A549 (cell line): ENCODE results near the gene GPS1. TPM values are rescaled to one million over a fixed set of nuclear protein-coding genes. Genes with fewer than 3 reads are reported as not detected.

Experiments
- ATAC-seq, 2 experiments: fragments of 200-7000 bp in 1 of 2; fragments of >200 bp in 1 of 2; cut with Nextera tagmentation in 1 of 2; cut with Tn5 transposase in 1 of 2; 3 replicates each; pipeline versions ENCODE4 v1.8.0 to v1.9.1; 2018 to 2020; ENCODE audit warnings: mild to moderate bottlenecking in 1 of 2, moderate library complexity in 1 of 2
- CTCF ChIA-PET: fragments of 300-600 bp; sonication (Branson Sonifier 250); formaldehyde crosslinking; extraction: SDS; loops from one replicate; lab custom pipeline; 2021; ENCODE audit warnings: antibody characterized with exemption, inconsistent platforms; lab: Yijun Ruan, JAX
- POLR2A ChIA-PET: fragments of 350-600 bp; formaldehyde crosslinking; extraction: SDS; loops from one replicate; lab custom pipeline; 2021; ENCODE audit warnings: antibody characterized with exemption, inconsistent platforms; lab: Yijun Ruan, JAX
- DNase-seq, 2 experiments: peaks; one replicate each; pipeline versions ENCODE4 v3.0.0 to v3.0.0-alpha.2; 2011 to 2016; ENCODE audit warnings: low read depth in 1 of 2, low spot score in 1 of 2
- FAIRE-seq: peaks from 2 replicates; lab custom pipeline; 2011; peaks lifted over from hg19 to GRCh38; lab: Jason Lieb, UNC
- H3K27ac ChIP-seq, 2 experiments: fragments of >200 bp; sonication (Bioruptor Twin); formaldehyde crosslinking; 3 replicates each; pipeline ENCODE4 v1.5.1; 2016 to 2017
- H3K4me1 ChIP-seq: fragments of >200 bp; sonication (Bioruptor Twin); formaldehyde crosslinking; 3 replicates; pipeline ENCODE4 v1.6.1; 2016
- H3K4me2 ChIP-seq: fragments of >200 bp; sonication (Bioruptor Twin); formaldehyde crosslinking; 3 replicates; pipeline ENCODE4 v1.6.1; 2016
- H3K4me3 ChIP-seq: fragments of >200 bp; sonication (Bioruptor Twin); formaldehyde crosslinking; 3 replicates; pipeline ENCODE4 v1.5.1; 2016
- H3K9me3 ChIP-seq: fragments of >200 bp; sonication (Bioruptor Twin); formaldehyde crosslinking; 3 replicates; pipeline ENCODE4 v1.6.1; 2016
- CBX2 ChIP-seq: fragments of 200-600 bp; sonication (generic); IDR thresholded peaks from 2 replicates; pipeline ENCODE4 v1.6.1; 2016; ENCODE audit warnings: low read depth, mild to moderate bottlenecking, borderline replicate concordance
- CHD2 ChIP-seq: fragments of 150-350 bp; IDR thresholded peaks from 2 replicates; pipeline ENCODE4 v1.6.1; 2014; ENCODE audit warnings: low read length; ENCODE audit not compliant: partially characterized antibody
- E2F6 ChIP-seq: IDR thresholded peaks from 2 replicates; pipeline ENCODE4 v1.6.1; 2012; ENCODE audit warnings: low read depth, borderline replicate concordance
- EHF ChIP-seq: fragments of 250-450 bp; sonication (Bioruptor Pico); IDR thresholded peaks from 2 replicates; pipeline ENCODE4 v1.5.0; 2020; ENCODE audit warnings: mild to moderate bottlenecking
- FOSL2 ChIP-seq, 2 experiments: fragments of 450-650 bp in 1 of 2; fragments of >200 bp in 1 of 2; sonication (Bioruptor Twin) in 1 of 2; formaldehyde crosslinking; IDR thresholded peaks; 2 replicates each; pipeline versions ENCODE4 v1.5.0 to v1.6.1; 2016 to 2020; ENCODE audit warnings: mild to moderate bottlenecking in 1 of 2, moderate library complexity in 1 of 2
- FOXS1 ChIP-seq: fragments of 250-450 bp; sonication (Bioruptor Pico); IDR thresholded peaks from 2 replicates; pipeline ENCODE4 v1.5.0; 2020; ENCODE audit warnings: mild to moderate bottlenecking, moderate library complexity
- HDAC2 ChIP-seq: fragments of 200-600 bp; sonication (generic); IDR thresholded peaks from 2 replicates; pipeline ENCODE4 v1.6.1; 2016
- HOXB13 ChIP-seq: fragments of 250-450 bp; sonication (Bioruptor Pico); IDR thresholded peaks from 2 replicates; pipeline ENCODE4 v1.5.0; 2020; ENCODE audit warnings: low read depth, mild to moderate bottlenecking, moderate library complexity
- HOXB5 ChIP-seq: fragments of 250-450 bp; sonication (Bioruptor Pico); IDR thresholded peaks from 2 replicates; pipeline ENCODE4 v1.5.0; 2020; ENCODE audit warnings: mild to moderate bottlenecking, moderate library complexity
- MAZ ChIP-seq: fragments of 150-350 bp; IDR thresholded peaks from 2 replicates; pipeline ENCODE4 v1.6.1; 2014; ENCODE audit warnings: antibody characterized with exemption, low read depth, low read length, borderline replicate concordance
- PHF8 ChIP-seq: fragments of 200-600 bp; sonication (generic); IDR thresholded peaks from 2 replicates; pipeline ENCODE4 v1.6.1; 2016; ENCODE audit warnings: low read depth, mild to moderate bottlenecking, antibody characterized with exemption, moderate library complexity, borderline replicate concordance
- TFCP2L1 ChIP-seq: fragments of 250-450 bp; sonication (Bioruptor Pico); IDR thresholded peaks from 2 replicates; pipeline ENCODE4 v1.5.0; 2021; ENCODE audit warnings: mild to moderate bottlenecking
- ZC3H11A ChIP-seq: fragments of 450-650 bp; IDR thresholded peaks from 2 replicates; pipeline ENCODE4 v1.6.1; 2014; ENCODE audit warnings: antibody characterized with exemption, mild to moderate bottlenecking
- ZFP36 ChIP-seq: fragments of 450-650 bp; IDR thresholded peaks from 2 replicates; pipeline ENCODE4 v1.6.1; 2014; ENCODE audit warnings: borderline replicate concordance; ENCODE audit not compliant: partially characterized antibody
- ZNF302 ChIP-seq: fragments of 250-450 bp; sonication (Bioruptor Pico); IDR thresholded peaks from 2 replicates; pipeline ENCODE4 v1.9.0; 2021; ENCODE audit warnings: inconsistent platforms, mild to moderate bottlenecking, moderate library complexity
- ZSCAN20 ChIP-seq: fragments of 250-450 bp; sonication (Bioruptor Pico); IDR thresholded peaks from 2 replicates; pipeline ENCODE4 v1.8.0; 2022; ENCODE audit warnings: mild to moderate bottlenecking, moderate library complexity
- whole genome bisulfite sequencing: methylation state at CpG from one replicate; pipeline ENCODE4 v1.1.6; 2017; ENCODE audit errors: missing lambda C conversion rate; 5-methylcytosine and 5-hydroxymethylcytosine counted together
- polyA plus RNA-seq, 4 experiments: library from polyadenylated mRNA; depleted of rRNA in 3 of 4; stranded (reverse); fragments of >200 nt; fragmentation: RNase III in 1 of 4; extraction: RNeasy Plus Mini Kit Qiagen cat#74134 plus additional on column Dnase treatment in 1 of 4; gene quantifications; 2 replicates in 3 of 4; 3 replicates in 1 of 4; pipeline ENCODE4 v1.2.3, GENCODE V29; 2011 to 2017

The GPS1 gene
- polyA plus RNA-seq, 2 of the 4 experiments (the other 2 are of a cell fraction): 89.4 to 126 TPM

- DNase-seq (no peak), ATAC-seq (no peak), FAIRE-seq (no peak)
- POLR2A ChIA-PET: interaction anchor here (1.4 to 2.0 kb wide), 2 partner anchors 13 to 48 kb away, joined by 5 to 8 read pairs; partner anchors contain the start of genes DCXR and FASN
- Histone ChIP-seq H3K4me3 (peak overlapping the region; percentile 97; the same call in 1 of the 3 replicates), H3K4me1 (peaks cover 16% of the 10 kb centered on the region; the same call in 2 of the 3 replicates), H3K27ac (peak overlapping the region in 1 of 2 experiments; percentile 95; a peak in 4 of 6 replicates), H3K9me3 (no peaks in the 10 kb centered on the region), H3K4me2 (peak overlapping the region; percentile 91)
- CTCF ChIA-PET: interaction anchor here (1.1 to 21.7 kb wide), 8 partner anchors 9 to 91 kb away, joined by 3 to 191 read pairs (median 4); partner anchors contain the start of genes DCXR, DUS1L and RAC3
- TF ChIP-seq ZC3H11A: no peak
- TF ChIP-seq ZSCAN20 (CRISPR knock-in tag): no peak
- no peak for TF ChIP-seq FOSL2 (IDR thresholded peaks at IDR 0.05)
- TF ChIP-seq FOSL2 (CRISPR knock-in tag; IDR thresholded peaks at IDR 0.05): no peak
- WGBS: 89% methylated on average over 28 of the region's 28 CpGs
Measured at GRCh38 chr17:82050152-82050760, 1.4 kb upstream of the GPS1 start.

- POLR2A ChIA-PET: interaction anchor here (1.0 to 2.0 kb wide), 3 partner anchors 13 to 47 kb away, joined by 3 to 8 read pairs (median 5); partner anchors contain the start of genes DCXR, DUS1L and FASN
- peak overlapping the region; percentile 91 for H3K4me2 ChIP-seq
- no peak for FAIRE-seq
- DNase-seq: no peak
- H3K27ac ChIP-seq: peak overlapping the region; percentile 91 to 95
- H3K4me3 ChIP-seq: peak overlapping the region; percentile 97
- H3K4me1 ChIP-seq: peaks cover 16% of the 10 kb centered on the region; the same call in 2 of the 3 replicates
- no peaks in the 10 kb centered on the region for H3K9me3 ChIP-seq
- no peak for ATAC-seq
- TF ChIP-seq EHF (CRISPR knock-in tag): no peak
- 0 out of 2 replicates have a peak, but pooled peaks have one; percentile 18 for TF ChIP-seq PHF8
- CTCF ChIA-PET: interaction anchor here (1.0 to 21.7 kb wide), 6 partner anchors 9 to 91 kb away, joined by 3 to 191 read pairs (median 6); partner anchors contain the start of genes DCXR, DUS1L and RAC3
- 52% methylated on average over 39 of the region's 79 CpGs for whole genome bisulfite sequencing
Measured at GRCh38 chr17:82050761-82051641, 697 bp upstream of the GPS1 start.

- Histone ChIP-seq H3K4me3 (peak overlapping the region; percentile 97), H3K4me1 (peaks cover 16% of the 10 kb centered on the region; the same call in 2 of the 3 replicates), H3K9me3 (no peaks in the 10 kb centered on the region), H3K27ac (peak overlapping the region; percentile 91 to 95), H3K4me2 (peak overlapping the region; percentile 91)
- ChIA-PET POLR2A (interaction anchor here (0.6 to 1.0 kb wide), 2 partner anchors 15 to 464 kb away, joined by 3 to 5 read pairs; partner anchors contain the start of gene DCXR), CTCF (interaction anchor here (1.0 to 21.7 kb wide), 6 partner anchors 9 to 93 kb away, joined by 3 to 191 read pairs (median 16); partner anchors contain the start of genes DCXR, DUS1L and RAC3)
- DNase-seq (no peak), ATAC-seq (peak in 1 of 2 experiments; percentile 1; a peak in 2 of 6 replicates), FAIRE-seq (no peak)
- 23% methylated on average over 18 of the region's 19 CpGs for WGBS
- no peak for TF ChIP-seq HOXB5
- TF ChIP-seq MAZ: no peak
- no peak for TF ChIP-seq ZFP36
- TF ChIP-seq HDAC2: no peak
- no peak for TF ChIP-seq CBX2
- TF ChIP-seq HOXB13 (CRISPR knock-in tag): no peak
- no peak for TF ChIP-seq FOXS1 (CRISPR knock-in tag)
- TF ChIP-seq TFCP2L1 (CRISPR knock-in tag): no peak
- no peak for TF ChIP-seq ZNF302 (CRISPR knock-in tag)
- no peak for TF ChIP-seq E2F6
- TF ChIP-seq CHD2: no peak
- TF ChIP-seq, all 56 proteins: peak for 0
Measured at GRCh38 chr17:82052638-82053059, 951 bp downstream of the GPS1 start.
